GM19099 (cell line): ENCODE data around the gene FXYD6.

Source experiments
- POLR2A ChIP-seq: IDR thresholded peaks from 3 replicates; pipeline ENCODE4 v1.6.1; 2011; ENCODE audit warnings: low read depth; ENCODE audit not compliant: insufficient read length; ENCODE audit errors: extremely low read depth

The FXYD6 gene

DNA sequence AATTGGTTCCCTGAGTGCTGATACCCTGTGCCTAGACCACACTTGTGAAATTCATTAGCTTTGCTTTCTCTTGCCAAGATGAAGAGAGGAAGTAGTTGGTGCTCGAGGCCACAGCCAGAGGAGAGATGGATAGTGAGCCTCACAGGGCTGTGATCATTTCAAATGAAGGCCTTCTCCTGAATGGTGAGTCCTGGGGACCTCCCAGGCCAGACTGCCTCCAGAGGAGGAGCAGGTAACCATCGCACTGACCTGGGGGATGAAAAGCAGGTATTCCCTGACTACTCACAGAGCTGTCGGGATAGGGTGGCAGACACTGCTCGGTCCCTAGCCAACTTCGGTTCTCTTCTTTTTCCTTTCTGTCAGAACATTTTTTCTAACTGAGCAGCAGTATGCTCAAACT lies 4.8 kb upstream of the FXYD6 start:
- no peak for TF ChIP-seq POLR2A

DNA sequence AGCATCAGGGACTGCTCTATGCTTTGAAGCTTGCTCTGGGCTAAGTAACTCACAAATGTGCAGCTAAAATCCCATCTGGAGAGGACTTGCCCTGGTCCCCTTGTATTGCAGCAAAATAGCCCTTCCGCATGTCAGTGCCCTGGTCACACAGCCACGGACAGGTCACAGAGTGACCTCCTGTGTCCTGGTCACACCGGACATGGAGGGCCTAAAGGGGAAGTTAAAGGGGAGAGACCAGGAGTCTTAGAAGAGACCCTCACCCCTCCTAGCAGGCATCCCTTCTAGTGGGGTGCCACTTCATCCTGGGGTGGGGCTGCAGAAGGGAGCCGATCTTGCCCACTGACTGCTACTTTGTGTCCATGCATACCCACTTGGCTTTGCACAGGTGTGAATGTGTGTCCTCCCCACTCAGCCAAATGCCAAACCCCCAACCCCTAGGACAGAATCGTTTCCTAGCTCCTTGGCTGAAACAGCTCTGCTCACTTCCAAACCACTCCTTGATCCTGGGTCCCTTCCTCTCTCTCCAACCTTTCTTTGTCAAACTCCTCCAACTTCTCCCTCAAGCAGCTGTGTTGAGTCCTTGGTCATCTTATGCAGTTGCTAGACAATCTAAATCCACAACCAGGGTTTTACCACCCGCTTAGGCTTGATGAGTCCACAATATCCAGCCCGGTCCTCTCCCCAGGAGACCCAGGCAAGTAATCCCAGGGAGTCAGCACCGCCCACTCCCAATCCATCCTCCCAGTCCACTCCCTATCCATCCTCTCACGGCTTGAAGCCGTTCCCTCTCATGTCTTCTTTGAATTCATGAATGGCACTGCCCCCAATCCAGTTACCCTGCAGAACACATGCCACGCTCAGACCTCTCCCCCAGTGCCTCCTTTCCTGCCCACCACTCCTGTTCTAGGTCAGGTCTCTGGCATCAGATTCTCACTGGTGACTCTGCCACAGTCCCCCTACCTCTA lies 3.3 kb upstream of the FXYD6 start:
- TF ChIP-seq POLR2A = no peak

DNA sequence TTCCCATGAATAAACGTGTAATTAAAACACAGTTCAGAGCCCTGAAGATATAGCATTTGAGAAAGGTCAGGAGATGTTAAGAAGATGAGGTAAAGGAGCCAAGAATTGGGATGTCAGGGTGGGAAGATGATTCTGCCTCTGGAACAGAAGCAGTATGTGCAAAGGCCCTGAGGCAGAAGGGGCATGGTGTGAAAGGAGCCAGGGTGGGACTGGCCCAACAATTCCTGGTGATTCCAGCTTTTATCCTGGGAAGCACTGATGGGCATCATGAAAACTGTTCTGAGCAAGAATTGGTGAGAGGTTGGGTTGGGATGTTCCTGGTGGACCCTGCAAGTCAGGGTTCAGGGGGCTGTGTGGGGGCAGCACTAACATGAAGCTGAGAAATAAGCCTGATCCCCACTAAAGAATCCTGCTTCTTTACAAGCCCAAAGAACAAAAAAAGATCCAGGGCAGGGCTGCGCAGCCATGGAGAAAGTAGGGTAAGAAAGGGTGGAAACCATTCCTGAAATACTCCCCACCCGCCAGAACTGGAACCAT lies 2.5 kb upstream of the FXYD6 start:
- TF ChIP-seq POLR2A = no peak

DNA sequence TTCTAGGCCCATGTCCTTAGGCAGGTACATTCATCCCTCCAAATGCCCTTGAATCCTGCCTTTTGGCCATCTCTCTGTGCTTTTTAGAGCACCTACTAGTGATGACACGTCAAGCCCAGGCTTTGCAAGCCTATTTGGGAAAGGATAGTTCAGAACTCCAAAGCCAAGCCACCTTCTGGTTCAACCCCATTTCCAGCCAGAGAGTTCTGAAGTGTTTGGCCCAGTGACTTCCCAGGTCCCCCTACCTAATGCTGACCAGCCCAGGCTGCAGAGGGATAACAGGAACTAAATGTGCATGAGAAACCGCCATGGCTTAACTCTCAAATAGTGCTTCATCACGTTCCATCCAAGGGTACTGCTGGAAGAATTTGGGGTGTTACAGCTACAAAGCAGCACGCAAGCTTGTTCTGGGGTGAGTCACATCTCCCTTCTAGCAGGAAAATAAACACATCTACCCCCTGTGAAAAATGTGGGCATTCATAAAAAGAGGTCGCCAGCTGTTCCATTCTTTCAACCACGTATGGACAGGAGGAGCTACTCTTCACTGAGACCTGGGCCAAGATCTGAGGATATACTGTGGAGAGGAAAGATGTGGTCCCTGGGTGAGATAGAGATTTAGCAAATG lies 2.0 kb upstream of the FXYD6 start:
- no peak for TF ChIP-seq POLR2A

DNA sequence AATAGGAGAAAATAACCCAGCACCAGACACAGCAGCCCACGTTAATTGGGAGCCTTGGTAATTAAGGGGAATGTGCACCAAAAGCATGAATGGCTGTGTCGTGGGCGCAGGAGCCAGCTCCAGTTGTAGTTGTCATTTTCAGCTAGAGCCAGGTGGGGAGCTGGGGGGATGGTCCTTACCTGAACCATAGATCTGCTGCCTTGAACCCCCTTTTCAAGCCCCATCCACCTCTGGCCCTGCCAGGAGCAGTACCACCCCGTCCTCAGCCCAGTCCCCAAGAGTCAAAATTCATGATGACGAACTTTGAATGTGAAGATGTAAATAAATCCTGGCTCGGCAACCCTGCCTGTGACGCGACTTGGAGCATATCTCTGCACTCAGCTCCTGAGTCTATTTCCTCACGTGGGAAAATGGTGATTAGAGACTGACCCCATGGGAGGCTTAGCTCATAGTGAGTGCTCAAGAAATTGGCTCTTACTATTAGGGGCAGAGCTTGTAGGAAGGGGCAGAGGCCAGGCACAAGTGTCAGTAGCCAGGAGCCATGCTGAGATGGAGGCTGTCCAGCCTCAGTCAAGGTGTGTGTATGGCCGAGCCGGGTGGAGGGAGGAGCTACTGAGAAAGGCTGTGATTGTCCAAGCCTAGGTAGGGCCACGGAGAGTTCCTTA lies 794 bp upstream of the FXYD6 start:
- TF ChIP-seq POLR2A = no peak

DNA sequence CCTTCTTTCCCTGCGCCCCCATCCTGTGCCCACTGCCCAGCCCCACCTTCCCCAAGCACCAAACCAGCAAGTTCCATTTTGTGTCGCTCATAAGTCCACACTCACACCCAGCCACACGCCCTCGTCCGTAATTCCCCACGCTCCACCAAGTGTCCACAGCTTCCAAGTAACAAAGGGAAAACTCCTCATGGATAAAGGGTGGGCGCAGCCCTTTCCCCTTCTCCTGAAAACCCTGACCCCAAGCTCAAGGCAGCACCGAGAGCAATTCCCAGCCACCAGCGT lies 458 bp downstream of the FXYD6 start:
- TF ChIP-seq POLR2A = no peak

DNA sequence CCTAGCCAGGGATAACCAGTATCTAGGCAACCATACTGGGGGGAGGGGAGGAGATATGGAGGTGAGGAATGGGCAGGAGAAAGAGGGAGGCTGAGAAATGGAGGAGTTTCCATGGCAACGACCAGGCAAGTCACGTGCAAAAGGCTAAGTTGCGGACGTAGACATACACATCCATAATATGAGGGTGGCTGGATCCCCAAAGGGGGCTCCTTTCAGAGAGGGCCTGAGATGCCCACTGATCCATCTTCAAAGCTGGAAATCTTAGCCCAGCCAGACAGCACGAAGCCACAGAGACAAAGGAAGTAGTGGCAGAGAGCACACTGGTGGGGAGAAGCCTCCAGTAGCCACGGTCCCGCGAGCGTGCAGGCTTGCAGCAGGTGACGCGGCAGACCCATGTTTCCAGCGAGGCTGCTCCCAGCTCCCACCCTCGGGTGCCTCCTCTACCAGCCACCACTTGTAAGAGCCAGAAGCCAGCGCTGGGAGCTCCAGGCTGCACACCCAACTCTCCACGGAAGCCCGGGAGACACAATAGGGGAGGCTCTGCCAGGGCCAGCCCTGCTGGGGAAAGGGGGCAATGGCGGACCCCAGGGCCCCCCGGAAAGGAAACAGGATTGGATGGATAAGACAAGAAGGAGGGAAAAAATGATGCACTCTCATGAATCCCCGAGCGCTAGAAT lies 938 bp downstream of the FXYD6 start:
- no peak for TF ChIP-seq POLR2A

DNA sequence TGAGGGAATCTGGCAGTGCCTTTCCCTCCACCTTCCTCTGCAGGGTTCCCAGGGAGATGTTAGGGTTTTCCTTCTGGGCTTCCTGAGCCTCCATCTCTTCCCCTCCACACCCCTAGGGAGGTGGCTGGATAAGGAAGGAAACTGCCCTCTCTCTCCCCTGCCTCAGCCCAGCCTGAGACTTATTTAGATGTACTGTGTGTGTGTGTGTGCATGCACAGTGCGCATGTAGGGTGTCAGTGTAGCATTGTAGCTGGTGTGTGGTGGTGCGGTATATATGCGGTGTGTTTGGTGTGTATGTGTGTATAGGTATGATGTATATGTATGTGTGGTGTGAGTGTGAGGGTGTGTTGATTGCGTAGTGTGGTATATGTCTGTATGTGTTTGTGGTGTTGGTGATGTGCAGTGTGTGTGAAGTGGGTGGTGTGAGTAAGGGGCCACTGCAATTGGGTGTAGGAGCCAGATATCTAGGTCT lies 1.5 kb downstream of the FXYD6 start:
- TF ChIP-seq POLR2A = no peak

DNA sequence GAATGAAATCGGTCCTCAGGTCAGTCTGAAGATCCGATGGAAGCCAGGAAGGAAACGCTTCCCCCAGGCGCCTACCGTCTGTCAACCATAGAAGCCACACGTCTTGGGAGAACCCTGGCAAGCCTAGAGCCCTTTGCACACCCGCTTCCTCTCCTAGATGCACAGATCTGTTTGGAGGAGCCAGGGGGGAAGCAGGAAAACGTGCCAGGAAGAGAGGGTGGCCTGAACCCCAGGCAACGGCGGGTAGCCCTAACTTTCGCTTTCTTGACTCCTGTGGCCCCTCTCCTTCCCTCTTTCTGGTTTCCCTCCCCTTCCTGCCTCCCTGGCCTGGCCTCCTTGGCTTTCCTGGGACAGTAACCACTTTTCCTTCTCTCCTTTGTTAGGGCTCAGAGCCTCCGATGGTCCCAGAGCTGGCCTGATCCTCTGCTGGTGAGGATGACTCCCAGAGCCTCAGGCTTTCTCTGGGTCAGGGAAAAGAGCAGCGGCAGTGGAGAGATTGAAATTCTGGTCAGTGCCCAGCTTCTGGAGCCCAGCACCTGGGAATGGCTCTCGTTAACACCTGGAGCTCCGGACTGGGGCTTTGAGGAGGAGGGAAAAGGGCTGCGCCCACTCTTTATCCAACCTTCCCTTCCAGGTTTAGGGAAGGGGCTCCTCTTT lies 2.1 kb downstream of the FXYD6 start:
- no peak for TF ChIP-seq POLR2A

DNA sequence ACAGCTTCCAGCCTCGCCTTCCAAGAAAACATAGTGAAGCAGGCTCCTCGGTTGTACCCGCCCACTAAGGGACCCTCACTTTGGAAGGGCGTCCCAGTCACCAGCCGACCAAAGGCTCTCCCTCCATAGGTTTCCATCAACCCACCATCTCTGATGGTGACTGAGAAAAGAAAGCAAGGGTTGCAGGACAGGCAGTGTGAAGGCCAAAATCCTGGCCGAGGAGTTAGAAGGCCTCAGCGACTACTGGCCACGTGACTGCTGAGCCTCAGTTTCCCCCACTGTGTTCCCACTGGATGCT lies 2.7 kb downstream of the FXYD6 start:
- no peak for TF ChIP-seq POLR2A

DNA sequence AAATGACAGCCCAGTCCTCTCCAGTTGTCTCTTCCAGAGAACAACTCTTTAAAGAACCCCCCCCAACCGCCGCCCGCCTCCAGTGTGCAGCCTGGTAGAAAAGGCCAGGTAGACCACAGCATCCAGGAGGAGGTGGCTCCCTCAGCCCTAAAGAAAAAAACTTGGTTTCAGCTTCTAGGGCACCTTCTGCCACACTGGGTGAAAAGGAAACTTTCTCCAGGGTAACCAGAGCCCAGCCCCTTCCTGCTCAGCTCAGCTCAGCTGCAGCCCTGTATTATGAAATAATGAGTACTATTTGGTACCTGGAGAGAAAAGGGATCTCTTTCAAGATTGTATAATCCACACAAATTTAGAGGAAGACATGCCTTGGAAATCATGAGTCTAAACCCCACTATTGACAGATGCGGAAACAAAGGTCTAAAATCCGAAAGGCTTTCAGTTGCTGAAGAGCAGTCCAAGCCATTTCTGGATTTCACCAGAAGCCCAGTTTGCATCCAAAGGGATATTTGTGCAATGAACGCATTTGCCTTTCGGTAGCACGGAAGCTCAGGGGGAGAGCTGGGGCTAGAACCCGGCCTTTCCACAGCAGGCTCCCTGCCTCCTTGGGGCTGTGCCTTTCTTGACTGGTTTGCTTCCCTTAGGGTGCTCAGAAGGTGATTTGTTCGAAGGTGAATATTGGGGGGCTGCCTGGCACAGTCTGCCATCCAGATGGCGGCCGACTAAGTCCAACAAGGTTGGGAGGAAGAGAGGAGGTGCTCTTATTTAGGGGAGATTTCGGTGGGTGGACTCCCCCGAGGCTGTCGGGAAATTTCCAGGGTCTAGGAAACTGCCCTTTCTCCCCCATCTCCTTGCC lies 3.3 kb downstream of the FXYD6 start:
- TF ChIP-seq POLR2A = no peak

DNA sequence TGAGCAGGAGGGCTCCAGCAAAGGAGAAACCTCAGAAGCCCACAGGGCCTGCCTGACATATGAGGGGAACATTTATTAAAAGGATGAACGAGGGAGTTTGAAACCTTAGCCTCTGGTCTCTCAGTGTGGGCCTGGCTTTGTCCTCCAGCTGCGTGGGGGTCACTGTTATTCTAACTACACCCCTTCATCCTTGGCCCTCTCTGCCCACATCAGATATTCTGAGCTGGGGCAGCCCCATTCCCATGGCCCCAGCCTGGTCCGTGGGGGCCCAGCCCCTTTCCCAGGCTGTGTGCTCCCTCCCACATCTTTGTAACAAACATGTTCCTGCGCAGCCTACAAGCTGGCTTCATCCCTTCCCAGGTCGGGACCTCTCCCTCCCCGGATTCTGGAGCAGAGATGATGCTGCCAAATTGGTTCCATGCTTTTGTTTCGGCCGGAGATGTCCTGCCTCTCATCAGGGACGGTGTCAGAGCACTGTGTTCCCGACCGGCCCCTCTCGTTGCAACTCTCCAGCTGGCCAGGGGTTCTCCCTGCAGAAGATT lies 4.0 kb downstream of the FXYD6 start:
- no peak for TF ChIP-seq POLR2A

DNA sequence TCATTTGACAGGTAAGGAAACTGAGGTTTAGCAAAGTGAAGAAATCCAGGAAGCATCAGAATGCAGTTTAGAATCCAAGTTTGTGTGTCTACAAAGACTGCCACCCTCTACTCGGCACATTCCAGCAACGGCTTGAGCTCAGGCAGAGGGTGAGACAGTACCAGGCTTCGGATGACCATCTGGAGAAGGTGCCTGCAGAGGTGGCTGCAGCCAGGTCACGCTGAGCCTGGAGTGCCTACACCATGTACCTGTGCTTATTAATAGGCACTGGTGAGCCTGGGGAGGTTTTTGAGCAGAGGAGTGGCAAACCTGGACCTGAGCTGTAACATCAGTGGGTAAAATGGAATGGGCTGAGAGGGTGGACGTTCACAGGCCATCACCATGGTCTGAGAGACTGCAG lies 4.7 kb downstream of the FXYD6 start:
- TF ChIP-seq POLR2A = no peak

DNA sequence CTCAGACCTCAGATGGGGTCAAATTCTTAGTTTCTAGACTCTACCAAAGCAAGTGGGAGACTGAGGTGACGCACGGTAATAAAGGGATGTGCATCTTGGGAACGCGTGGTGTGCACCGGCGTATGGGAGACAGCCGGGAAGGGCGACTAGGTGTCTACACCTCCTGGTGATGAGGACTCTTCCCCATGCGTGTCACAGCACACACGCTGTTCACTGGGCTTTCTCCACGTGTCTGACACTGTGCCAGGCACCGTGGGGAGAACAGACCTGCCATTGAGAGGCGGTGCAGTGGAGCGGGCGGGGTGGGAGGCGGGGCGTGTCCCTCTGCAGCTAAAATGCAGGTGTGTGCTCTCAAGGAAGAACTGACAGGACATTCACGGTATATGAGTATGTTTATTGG lies 5.3 kb downstream of the FXYD6 start:
- no peak for TF ChIP-seq POLR2A
